Gastroesophageal sphincter (tissue), 4 donors: ENCODE data around the gene FAM162B. TPM values are rescaled to one million over a fixed set of nuclear protein-coding genes. Genes with fewer than 3 reads are reported as not detected.
"Not testable (repeated sequence)": the region's sequence is repeated elsewhere in the genome, so short reads cannot be mapped to it uniquely, and the experiment has no call there.

Experiments
- ATAC-seq: fragments of 150-250 bp; one replicate; pipeline ENCODE4 v1.9.1; 2016; ENCODE audit warnings: mild to moderate bottlenecking, moderate library complexity
- H3K27ac ChIP-seq, 4 donors: fragments of 200-600 bp; sonication (generic) in 3 of 4; 1 replicate in 3 of 4; 2 replicates in 1 of 4; pipeline ENCODE4 v1.5.1; 2016 to 2019
- H3K27me3 ChIP-seq: fragments of 200-600 bp; sonication (generic); one replicate; pipeline ENCODE4 v1.5.1; 2019
- H3K36me3 ChIP-seq, 2 donors: fragments of 200-600 bp; sonication (generic); one replicate each; pipeline ENCODE4 v1.5.1; 2019; ENCODE audit warnings: control low read depth in 1 of 2
- H3K4me1 ChIP-seq, 3 donors: fragments of 200-600 bp; sonication (generic); 1 replicate in 2 of 3; 2 replicates in 1 of 3; pipeline ENCODE4 v1.5.1; 2016 to 2019; ENCODE audit warnings: control low read depth in 2 of 3
- H3K4me3 ChIP-seq, 2 donors: fragments of 200-600 bp; sonication (generic); one replicate each; pipeline ENCODE4 v1.5.1; 2019; ENCODE audit warnings: mild to moderate bottlenecking in 1 of 2, moderate library complexity in 1 of 2
- H3K9me3 ChIP-seq, 3 donors: fragments of 200-600 bp; sonication (generic); one replicate each; pipeline ENCODE4 v1.5.1; 2017 to 2019; ENCODE audit warnings: control low read depth in 2 of 3
- EP300 ChIP-seq: sonication (generic); formaldehyde crosslinking; IDR thresholded peaks from one replicate; pipeline ENCODE4 v1.6.1; 2017; ENCODE audit warnings: antibody characterized with exemption, mild to moderate bottlenecking
- POLR2A ChIP-seq, 2 donors: fragments of 450-650 bp; IDR thresholded peaks; one replicate each; pipeline ENCODE4 v1.6.1; 2017; ENCODE audit warnings: antibody characterized with exemption in 2 of 2, mild to moderate bottlenecking in 2 of 2, moderate library complexity in 1 of 2
- POLR2AphosphoS5 ChIP-seq: sonication (generic); formaldehyde crosslinking; IDR thresholded peaks from one replicate; pipeline ENCODE4 v1.6.1; 2017; ENCODE audit warnings: antibody characterized with exemption
- WGBS, 2 donors: methylation state at CpG; one replicate each; pipeline ENCODE4 v1.1.5; 2018; ENCODE audit warnings: low coverage in 1 of 2; 5-methylcytosine and 5-hydroxymethylcytosine counted together
- total RNA-seq, 4 donors: library from RNA; depleted of rRNA; stranded (reverse); fragments of >200 nt; gene quantifications; one replicate each; pipeline ENCODE4 v1.1.0, GENCODE V29; 2016
- TF ChIP-seq, protein P1 (sequence below), 4 experiments: fragments of 200-600 bp in 2 of 4; fragments of 450-650 bp in 2 of 4; sonication (generic) in 1 of 4; IDR thresholded peaks; one replicate each; pipeline ENCODE4 v1.5.1; 2017 to 2019; ENCODE audit warnings: antibody characterized with exemption in 4 of 4, mild to moderate bottlenecking in 2 of 4, moderate library complexity in 2 of 4

Gene FAM162B
- total RNA-seq, 4 donors from 2014 or later = 5.6 to 11.6 (median 10.2) TPM

DNA sequence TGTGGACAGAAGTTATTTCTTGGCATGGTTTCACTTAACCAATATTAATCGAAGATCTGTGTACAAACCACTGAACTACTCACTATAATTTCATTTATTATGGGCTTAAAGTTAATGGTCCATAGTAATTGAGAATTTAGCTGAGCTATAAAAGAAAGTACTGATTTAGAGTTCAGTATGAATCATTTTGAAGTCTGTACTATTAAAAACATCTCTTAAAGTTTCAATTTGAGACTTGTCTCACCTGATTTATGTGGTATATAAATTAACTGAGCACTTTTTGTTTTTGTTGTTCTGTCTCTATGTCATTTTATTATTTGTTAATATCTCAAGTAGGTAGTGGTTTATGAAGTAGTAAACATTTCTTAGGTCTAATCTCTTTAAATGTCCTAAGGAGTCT, 59.6 kb downstream of the FAM162B start:
- no peak overlapping the region for H3K4me3 ChIP-seq
- 85 to 93% methylated on average over 1 of the region's 1 CpG for WGBS, 2 donors
- no peaks in the 10 kb centered on the region for H3K9me3 ChIP-seq
- no peak overlapping the region for H3K27ac ChIP-seq
- no peak for ATAC-seq
- H3K4me1 ChIP-seq = no peaks in the 10 kb centered on the region
- peaks cover 0 to 76% of the 10 kb centered on the region in 2 donors for H3K36me3 ChIP-seq
- no peak for TF ChIP-seq EP300
- TF ChIP-seq POLR2A (IDR thresholded peaks at IDR 0.05) = no peak
- no peak for TF ChIP-seq POLR2AphosphoS5
- TF ChIP-seq, protein P1, sequence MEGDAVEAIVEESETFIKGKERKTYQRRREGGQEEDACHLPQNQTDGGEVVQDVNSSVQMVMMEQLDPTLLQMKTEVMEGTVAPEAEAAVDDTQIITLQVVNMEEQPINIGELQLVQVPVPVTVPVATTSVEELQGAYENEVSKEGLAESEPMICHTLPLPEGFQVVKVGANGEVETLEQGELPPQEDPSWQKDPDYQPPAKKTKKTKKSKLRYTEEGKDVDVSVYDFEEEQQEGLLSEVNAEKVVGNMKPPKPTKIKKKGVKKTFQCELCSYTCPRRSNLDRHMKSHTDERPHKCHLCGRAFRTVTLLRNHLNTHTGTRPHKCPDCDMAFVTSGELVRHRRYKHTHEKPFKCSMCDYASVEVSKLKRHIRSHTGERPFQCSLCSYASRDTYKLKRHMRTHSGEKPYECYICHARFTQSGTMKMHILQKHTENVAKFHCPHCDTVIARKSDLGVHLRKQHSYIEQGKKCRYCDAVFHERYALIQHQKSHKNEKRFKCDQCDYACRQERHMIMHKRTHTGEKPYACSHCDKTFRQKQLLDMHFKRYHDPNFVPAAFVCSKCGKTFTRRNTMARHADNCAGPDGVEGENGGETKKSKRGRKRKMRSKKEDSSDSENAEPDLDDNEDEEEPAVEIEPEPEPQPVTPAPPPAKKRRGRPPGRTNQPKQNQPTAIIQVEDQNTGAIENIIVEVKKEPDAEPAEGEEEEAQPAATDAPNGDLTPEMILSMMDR (IDR thresholded peaks at IDR 0.05) = no peak
- H3K27me3 ChIP-seq = no peaks in the 10 kb centered on the region

- 83 to 100% methylated on average over 1 of the region's 1 CpG for WGBS, 2 donors
- H3K27me3 ChIP-seq, H3K9me3 ChIP-seq, H3K27ac ChIP-seq, H3K4me1 ChIP-seq, H3K4me3 ChIP-seq, ATAC-seq: not testable (repeated sequence)
- H3K36me3 ChIP-seq = peaks cover 0 to 80% of the 10 kb centered on the region in 2 donors
Measured at GRCh38 chr6:116703888-116704287, 61.6 kb downstream of the FAM162B start.

Other genes starting within 250 kb of the FAM162B start
- not detected for gene TRAPPC3L, start 220.0 kb downstream of the FAM162B start, total RNA-seq
- not detected for gene CALHM4, start 212.0 kb downstream of the FAM162B start, total RNA-seq
- gene RWDD1, start 194.2 kb downstream of the FAM162B start, total RNA-seq = 10 to 100 TPM; 56.1 to 77.3 (median 60.3) TPM
- under 1 TPM in 2 of 4 donors, not detected in 2; 0.19 to 0.40 TPM for gene RSPH4A, start 149.2 kb downstream of the FAM162B start, total RNA-seq
- gene ZUP1, start 97.0 kb downstream of the FAM162B start, total RNA-seq = 10 to 100 TPM in 2 of 4 donors, 1 to 10 TPM in 2; 6.1 to 17.0 (median 9.2) TPM
- 10 to 100 TPM in 3 of 4 donors, 1 to 10 TPM in 1; 9.8 to 16.8 (median 13.4) TPM for gene KPNA5, start 84.5 kb downstream of the FAM162B start, total RNA-seq
- gene GPRC6A, start 63.4 kb upstream of the FAM162B start, total RNA-seq = not detected
- gene RFX6, start 111.5 kb upstream of the FAM162B start, total RNA-seq = not detected